K562 (cell line): ENCODE measurements around the gene AIM2. TPM values are rescaled to one million over a fixed set of nuclear protein-coding genes. Genes with fewer than 3 reads are reported as not detected.

Source experiments
- CCNT2 ChIP-seq: IDR thresholded peaks from 2 replicates; pipeline ENCODE4 v1.6.1; 2011; ENCODE audit warnings: borderline replicate concordance, low read depth, mild to moderate bottlenecking, moderate library complexity, mixed read lengths, low read length; ENCODE audit not compliant: insufficient read length; ENCODE audit errors: extremely low read depth
- CEBPB ChIP-seq: fragments of 450-650 bp; IDR thresholded peaks from 2 replicates; pipeline ENCODE4 v1.6.1; 2016; ENCODE audit warnings: missing genetic modification characterization, missing compliant biosample characterization
- FOXA1 ChIP-seq: fragments of 450-650 bp; IDR thresholded peaks from 2 replicates; pipeline ENCODE4 v1.6.1; 2016; ENCODE audit warnings: mild to moderate bottlenecking, borderline replicate concordance
- HNRNPH1 ChIP-seq: fragments of 200-400 bp; formaldehyde crosslinking; optimal IDR thresholded peaks from 2 replicates; pipeline ENCODE3; 2017; ENCODE audit warnings: low read depth, mild to moderate bottlenecking, low read length, moderate library complexity
- MEF2A ChIP-seq: IDR thresholded peaks from 2 replicates; pipeline ENCODE4 v1.6.1; 2011; ENCODE audit warnings: low read depth, mild to moderate bottlenecking, low read length, moderate library complexity; ENCODE audit not compliant: control insufficient read depth
- NFXL1 ChIP-seq: fragments of 450-650 bp; formaldehyde crosslinking; IDR thresholded peaks from 2 replicates; pipeline ENCODE4 v1.4.0; 2021; ENCODE audit warnings: mild to moderate bottlenecking
- NONO ChIP-seq, 2 experiments: fragments of 200-400 bp in 1 of 2; fragments of 450-650 bp in 1 of 2; formaldehyde crosslinking in 1 of 2; IDR thresholded peaks; 2 replicates each; pipeline ENCODE4 v1.6.1; 2017; ENCODE audit warnings: low read depth in 2 of 2, mild to moderate bottlenecking in 2 of 2, moderate library complexity in 2 of 2, low read length in 1 of 2
- SMARCA4 ChIP-seq: fragments of 450-650 bp; IDR thresholded peaks from 2 replicates; pipeline ENCODE4 v1.6.1; 2016
- TCFL5 ChIP-seq: fragments of 250-450 bp; sonication (Bioruptor Pico); conservative IDR thresholded peaks from 2 replicates; pipeline ENCODE4 v1.6.1; 2021; ENCODE audit warnings: mild to moderate bottlenecking, moderate library complexity, matching md5 sums
- ZBTB7A ChIP-seq: IDR thresholded peaks from 2 replicates; pipeline ENCODE4 v1.6.1; 2011; ENCODE audit warnings: low read depth, mild to moderate bottlenecking, low read length, moderate library complexity, borderline replicate concordance; ENCODE audit not compliant: control insufficient read depth
- ZNF12 ChIP-seq: sonication (generic); formaldehyde crosslinking; IDR thresholded peaks from 2 replicates; pipeline ENCODE4 v1.4.0; 2020; ENCODE audit warnings: mild to moderate bottlenecking, missing genetic modification reagents
- ZNF41 ChIP-seq: fragments of 250-450 bp; sonication (Bioruptor Pico); conservative IDR thresholded peaks from 2 replicates; pipeline ENCODE4 v1.4.0; 2020; ENCODE audit warnings: mild to moderate bottlenecking
- polyA plus RNA-seq, 8 experiments: library from polyadenylated mRNA; depleted of rRNA in 4 of 8; stranded (reverse) in 5 of 8; unstranded in 3 of 8; fragments of >200 nt; fragmentation: Nextera tagmentation in 2 of 8; fragmentation: Illumina TruSeq in 1 of 8; extraction: Ambion mirVana in 2 of 8; extraction: Trizol in 1 of 8; gene quantifications; 2 replicates each; pipeline versions ENCODE4 v1.2.1 to v1.2.3, GENCODE V29; 2011 to 2014; ENCODE audit warnings: inconsistent platforms in 1 of 8, missing spikeins in 1 of 8
- total RNA-seq, 7 experiments: library from RNA; depleted of rRNA in 6 of 7; stranded (reverse); fragments of >200 nt in 6 of 7; fragmentation: Illumina TruSeq in 2 of 7; extraction: Trizol in 2 of 7; gene quantifications; 2 replicates each; pipeline versions ENCODE4 v1.2.1 to v1.2.3, GENCODE V29; 2011 to 2021; ENCODE audit warnings: low replicate concordance in 1 of 7
- TF ChIP-seq, protein P1 (sequence below), 3 experiments: IDR thresholded peaks in 2 of 3; conservative IDR thresholded peaks in 1 of 3; 2 replicates each; pipeline ENCODE4 v1.5.1; 2011 to 2012; ENCODE audit warnings: low read length in 3 of 3, mild to moderate bottlenecking in 3 of 3, control low read depth in 2 of 3, improper control_type of control experiment in 1 of 3, inconsistent platforms in 1 of 3, low read depth in 1 of 3, mixed read lengths in 1 of 3, moderate library complexity in 1 of 3; ENCODE audit not compliant: insufficient read depth in 2 of 3
- TF ChIP-seq, protein P2 (sequence below): fragments of 450-650 bp; IDR thresholded peaks from 2 replicates; pipeline ENCODE4 v1.6.1; 2018; ENCODE audit not compliant: partially characterized antibody
- TF ChIP-seq, protein P3 (sequence below): fragments of 450-650 bp; IDR thresholded peaks from 2 replicates; pipeline ENCODE4 v1.7.1; 2018; ENCODE audit warnings: mild to moderate bottlenecking, low read depth; ENCODE audit not compliant: partially characterized antibody
- TF ChIP-seq, protein P4 (sequence below): IDR thresholded peaks from 2 replicates; pipeline ENCODE4 v1.6.1; 2014; ENCODE audit warnings: antibody characterized with exemption

The AIM2 gene
- total and polyA plus RNA-seq, 9 of the 15 experiments (the other 6 are each of a cell fraction or from before 2014, with no cell fraction given): 0.10 to 0.95 (median 0.22) TPM

DNA sequence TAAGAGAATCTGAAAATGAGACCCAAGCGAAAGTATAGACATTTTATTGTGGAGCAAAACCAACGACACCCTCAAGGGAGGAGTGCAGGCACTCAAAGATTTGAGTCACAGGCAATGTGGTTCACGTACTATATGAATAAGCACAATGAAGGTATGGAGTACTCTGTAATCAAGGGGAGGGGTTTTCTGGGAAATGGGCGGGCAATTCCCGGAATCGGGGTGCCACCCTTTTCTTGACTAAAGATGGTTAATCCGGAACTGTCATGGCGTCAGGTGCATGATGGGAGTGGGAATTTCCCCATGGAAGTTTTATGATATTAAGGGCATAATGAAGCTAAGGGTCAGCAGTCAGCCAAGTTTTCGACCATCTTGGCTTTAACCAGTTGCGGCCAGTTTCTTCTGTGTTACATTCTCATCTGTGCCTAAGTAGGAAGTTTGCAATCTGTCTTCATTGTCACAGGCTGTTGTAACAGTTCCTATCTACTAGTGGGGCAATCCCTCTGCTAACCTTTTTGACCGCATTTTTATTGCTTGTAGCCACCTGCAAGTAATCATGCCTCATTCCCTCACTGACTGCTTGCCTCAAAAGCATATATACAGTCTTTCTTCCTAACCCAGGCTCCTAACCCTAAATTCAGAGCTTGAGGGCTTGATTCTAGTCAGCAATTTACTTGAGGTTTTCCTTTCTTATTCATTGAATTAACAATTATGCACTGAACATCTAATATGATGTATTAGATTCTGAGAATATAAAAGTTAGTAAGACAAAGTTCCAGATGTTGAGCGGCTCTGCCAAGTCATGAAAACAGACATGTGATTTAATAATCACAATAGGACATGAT, 775 bp upstream of the AIM2 start (continued):
- TF ChIP-seq, protein P1, sequence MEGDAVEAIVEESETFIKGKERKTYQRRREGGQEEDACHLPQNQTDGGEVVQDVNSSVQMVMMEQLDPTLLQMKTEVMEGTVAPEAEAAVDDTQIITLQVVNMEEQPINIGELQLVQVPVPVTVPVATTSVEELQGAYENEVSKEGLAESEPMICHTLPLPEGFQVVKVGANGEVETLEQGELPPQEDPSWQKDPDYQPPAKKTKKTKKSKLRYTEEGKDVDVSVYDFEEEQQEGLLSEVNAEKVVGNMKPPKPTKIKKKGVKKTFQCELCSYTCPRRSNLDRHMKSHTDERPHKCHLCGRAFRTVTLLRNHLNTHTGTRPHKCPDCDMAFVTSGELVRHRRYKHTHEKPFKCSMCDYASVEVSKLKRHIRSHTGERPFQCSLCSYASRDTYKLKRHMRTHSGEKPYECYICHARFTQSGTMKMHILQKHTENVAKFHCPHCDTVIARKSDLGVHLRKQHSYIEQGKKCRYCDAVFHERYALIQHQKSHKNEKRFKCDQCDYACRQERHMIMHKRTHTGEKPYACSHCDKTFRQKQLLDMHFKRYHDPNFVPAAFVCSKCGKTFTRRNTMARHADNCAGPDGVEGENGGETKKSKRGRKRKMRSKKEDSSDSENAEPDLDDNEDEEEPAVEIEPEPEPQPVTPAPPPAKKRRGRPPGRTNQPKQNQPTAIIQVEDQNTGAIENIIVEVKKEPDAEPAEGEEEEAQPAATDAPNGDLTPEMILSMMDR (IDR thresholded peaks at IDR 0.05 in 2 of 3, conservative IDR thresholded peaks at IDR 0.05 in 1 of 3; ENCODE audit: insufficient read depth in 2 of 3, low read depth in 1 of 3, low read length in 3 of 3): no peak
- no peak for TF ChIP-seq NONO (IDR thresholded peaks at IDR 0.05; ENCODE audit: low read depth in 2 of 2, low read length in 1 of 2)
- TF ChIP-seq NFXL1 (CRISPR knock-in tag): no peak
- TF ChIP-seq ZNF12 (CRISPR knock-in tag): no peak
- peak; percentile 54 for TF ChIP-seq SMARCA4
- TF ChIP-seq CEBPB (tag): peak; percentile 80
- TF ChIP-seq TCFL5: no peak
- TF ChIP-seq, protein P2, sequence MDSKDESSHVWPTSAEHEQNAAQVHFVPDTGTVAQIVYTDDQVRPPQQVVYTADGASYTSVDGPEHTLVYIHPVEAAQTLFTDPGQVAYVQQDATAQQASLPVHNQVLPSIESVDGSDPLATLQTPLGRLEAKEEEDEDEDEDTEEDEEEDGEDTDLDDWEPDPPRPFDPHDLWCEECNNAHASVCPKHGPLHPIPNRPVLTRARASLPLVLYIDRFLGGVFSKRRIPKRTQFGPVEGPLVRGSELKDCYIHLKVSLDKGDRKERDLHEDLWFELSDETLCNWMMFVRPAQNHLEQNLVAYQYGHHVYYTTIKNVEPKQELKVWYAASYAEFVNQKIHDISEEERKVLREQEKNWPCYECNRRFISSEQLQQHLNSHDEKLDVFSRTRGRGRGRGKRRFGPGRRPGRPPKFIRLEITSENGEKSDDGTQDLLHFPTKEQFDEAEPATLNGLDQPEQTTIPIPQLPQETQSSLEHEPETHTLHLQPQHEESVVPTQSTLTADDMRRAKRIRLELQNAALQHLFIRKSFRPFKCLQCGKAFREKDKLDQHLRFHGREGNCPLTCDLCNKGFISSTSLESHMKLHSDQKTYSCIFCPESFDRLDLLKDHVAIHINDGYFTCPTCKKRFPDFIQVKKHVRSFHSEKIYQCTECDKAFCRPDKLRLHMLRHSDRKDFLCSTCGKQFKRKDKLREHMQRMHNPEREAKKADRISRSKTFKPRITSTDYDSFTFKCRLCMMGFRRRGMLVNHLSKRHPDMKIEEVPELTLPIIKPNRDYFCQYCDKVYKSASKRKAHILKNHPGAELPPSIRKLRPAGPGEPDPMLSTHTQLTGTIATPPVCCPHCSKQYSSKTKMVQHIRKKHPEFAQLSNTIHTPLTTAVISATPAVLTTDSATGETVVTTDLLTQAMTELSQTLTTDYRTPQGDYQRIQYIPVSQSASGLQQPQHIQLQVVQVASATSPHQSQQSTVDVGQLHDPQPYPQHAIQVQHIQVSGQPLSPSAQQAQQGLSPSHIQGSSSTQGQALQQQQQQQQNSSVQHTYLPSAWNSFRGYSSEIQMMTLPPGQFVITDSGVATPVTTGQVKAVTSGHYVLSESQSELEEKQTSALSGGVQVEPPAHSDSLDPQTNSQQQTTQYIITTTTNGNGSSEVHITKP: peak; percentile 25
- TF ChIP-seq CCNT2: no peak
- TF ChIP-seq, protein P3, sequence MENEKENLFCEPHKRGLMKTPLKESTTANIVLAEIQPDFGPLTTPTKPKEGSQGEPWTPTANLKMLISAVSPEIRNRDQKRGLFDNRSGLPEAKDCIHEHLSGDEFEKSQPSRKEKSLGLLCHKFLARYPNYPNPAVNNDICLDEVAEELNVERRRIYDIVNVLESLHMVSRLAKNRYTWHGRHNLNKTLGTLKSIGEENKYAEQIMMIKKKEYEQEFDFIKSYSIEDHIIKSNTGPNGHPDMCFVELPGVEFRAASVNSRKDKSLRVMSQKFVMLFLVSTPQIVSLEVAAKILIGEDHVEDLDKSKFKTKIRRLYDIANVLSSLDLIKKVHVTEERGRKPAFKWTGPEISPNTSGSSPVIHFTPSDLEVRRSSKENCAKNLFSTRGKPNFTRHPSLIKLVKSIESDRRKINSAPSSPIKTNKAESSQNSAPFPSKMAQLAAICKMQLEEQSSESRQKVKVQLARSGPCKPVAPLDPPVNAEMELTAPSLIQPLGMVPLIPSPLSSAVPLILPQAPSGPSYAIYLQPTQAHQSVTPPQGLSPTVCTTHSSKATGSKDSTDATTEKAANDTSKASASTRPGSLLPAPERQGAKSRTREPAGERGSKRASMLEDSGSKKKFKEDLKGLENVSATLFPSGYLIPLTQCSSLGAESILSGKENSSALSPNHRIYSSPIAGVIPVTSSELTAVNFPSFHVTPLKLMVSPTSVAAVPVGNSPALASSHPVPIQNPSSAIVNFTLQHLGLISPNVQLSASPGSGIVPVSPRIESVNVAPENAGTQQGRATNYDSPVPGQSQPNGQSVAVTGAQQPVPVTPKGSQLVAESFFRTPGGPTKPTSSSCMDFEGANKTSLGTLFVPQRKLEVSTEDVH: no peak
- no peak for TF ChIP-seq HNRNPH1
- TF ChIP-seq FOXA1: no peak
- TF ChIP-seq ZNF41 (CRISPR knock-in tag): no peak; the same call in 1 of the 2 replicates
- TF ChIP-seq MEF2A: no peak
- no peak for TF ChIP-seq ZBTB7A
- TF ChIP-seq, protein P4, sequence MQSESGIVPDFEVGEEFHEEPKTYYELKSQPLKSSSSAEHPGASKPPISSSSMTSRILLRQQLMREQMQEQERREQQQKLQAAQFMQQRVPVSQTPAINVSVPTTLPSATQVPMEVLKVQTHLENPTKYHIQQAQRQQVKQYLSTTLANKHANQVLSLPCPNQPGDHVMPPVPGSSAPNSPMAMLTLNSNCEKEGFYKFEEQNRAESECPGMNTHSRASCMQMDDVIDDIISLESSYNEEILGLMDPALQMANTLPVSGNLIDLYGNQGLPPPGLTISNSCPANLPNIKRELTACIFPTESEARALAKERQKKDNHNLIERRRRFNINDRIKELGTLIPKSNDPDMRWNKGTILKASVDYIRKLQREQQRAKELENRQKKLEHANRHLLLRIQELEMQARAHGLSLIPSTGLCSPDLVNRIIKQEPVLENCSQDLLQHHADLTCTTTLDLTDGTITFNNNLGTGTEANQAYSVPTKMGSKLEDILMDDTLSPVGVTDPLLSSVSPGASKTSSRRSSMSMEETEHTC: no peak
